SK-N-MC (cell line): ENCODE data around the gene LY6G5C.

Experiments
- DNase-seq: peaks from one replicate; pipeline ENCODE4 v3.0.0-alpha.2; 2011; ENCODE audit warnings: low read depth, low spot score
- H3K27ac ChIP-seq: fragments of 200-600 bp; sonication (generic); 2 replicates; pipeline ENCODE4 v1.5.1; 2016; ENCODE audit warnings: mixed run types
- H3K36me3 ChIP-seq: fragments of 200-600 bp; sonication (generic); 2 replicates; pipeline ENCODE4 v1.6.1; 2017; ENCODE audit warnings: antibody characterized with exemption, low read length, mixed read lengths; ENCODE audit not compliant: insufficient read depth
- H3K4me3 ChIP-seq: fragments of 200-600 bp; sonication (generic); 2 replicates; pipeline ENCODE4 v1.5.1; 2016
- H3K9ac ChIP-seq: fragments of 200-600 bp; sonication (generic); 2 replicates; pipeline ENCODE4 v1.8.0; 2017; ENCODE audit warnings: mixed run types, mixed read lengths; ENCODE audit not compliant: insufficient read length
- H3K9me3 ChIP-seq: fragments of 200-600 bp; sonication (generic); 2 replicates; pipeline ENCODE4 v1.6.1; 2017; ENCODE audit warnings: low read depth, mild to moderate bottlenecking, antibody characterized with exemption, low read length, moderate library complexity, mixed read lengths
- EZH2 ChIP-seq: fragments of 200-600 bp; sonication (generic); IDR thresholded peaks from one replicate; pipeline ENCODE4 v1.6.1; 2017; ENCODE audit warnings: antibody characterized with exemption
- FOXP2 ChIP-seq: optimal IDR thresholded peaks from 2 replicates; pipeline ENCODE3; 2011; ENCODE audit warnings: mild to moderate bottlenecking, moderate library complexity; ENCODE audit not compliant: insufficient read depth; ENCODE audit errors: extremely low read length, control extremely low read depth
- POLR2AphosphoS5 ChIP-seq: IDR thresholded peaks from 2 replicates; pipeline ENCODE4 v1.6.1; 2012; ENCODE audit warnings: mild to moderate bottlenecking, low read depth, low read length, borderline replicate concordance

Gene LY6G5C

GRCh38 chr6:31657406-31658157, 23.3 kb downstream of the LY6G5C start:
- Histone ChIP-seq H3K36me3 (peaks cover 11% of the 10 kb centered on the region; the same call in 1 of the 2 replicates), H3K9me3 (no peaks in the 10 kb centered on the region), H3K9ac (no peak overlapping the region), H3K4me3 (no peak overlapping the region), H3K27ac (no peak overlapping the region)
- DNase-seq, result no peak
- TF ChIP-seq POLR2AphosphoS5 (no peak), EZH2 (no peak), FOXP2 (no peak)

GRCh38 chr6:31655349-31656237, 25.3 kb downstream of the LY6G5C start, which contains the start of gene APOM:
TSS of gene APOM (plus strand) at chr6:31655894. CDS start at chr6:31655967, 73 bp downstream.
- Histone ChIP-seq H3K9me3 (no peaks in the 10 kb centered on the region), H3K27ac (peak within 1 kb of the TSS; percentile 8; the same call in 1 of the 2 replicates), H3K4me3 (no peak within 1 kb of the TSS), H3K36me3 (peaks cover 4% of the 10 kb centered on the region; the same call in 1 of the 2 replicates), H3K9ac (no peak within 1 kb of the TSS)
- no peak for DNase-seq
- TF ChIP-seq POLR2AphosphoS5 (no peak), FOXP2 (no peak), EZH2 (no peak)

- no peak for TF ChIP-seq EZH2
- no peak for TF ChIP-seq POLR2AphosphoS5
- no peak for TF ChIP-seq FOXP2
- H3K27ac ChIP-seq, result no peak overlapping the region
- H3K36me3 ChIP-seq, result peaks cover 7% of the 10 kb centered on the region; the same call in 1 of the 2 replicates
- H3K9me3 ChIP-seq, result no peaks in the 10 kb centered on the region
- no peak overlapping the region for H3K4me3 ChIP-seq
- H3K9ac ChIP-seq, result no peak overlapping the region
- DNase-seq, result no peak
These were observed 26.1 kb downstream of the LY6G5C start for GRCh38 chr6:31654574-31655348.

DNA sequence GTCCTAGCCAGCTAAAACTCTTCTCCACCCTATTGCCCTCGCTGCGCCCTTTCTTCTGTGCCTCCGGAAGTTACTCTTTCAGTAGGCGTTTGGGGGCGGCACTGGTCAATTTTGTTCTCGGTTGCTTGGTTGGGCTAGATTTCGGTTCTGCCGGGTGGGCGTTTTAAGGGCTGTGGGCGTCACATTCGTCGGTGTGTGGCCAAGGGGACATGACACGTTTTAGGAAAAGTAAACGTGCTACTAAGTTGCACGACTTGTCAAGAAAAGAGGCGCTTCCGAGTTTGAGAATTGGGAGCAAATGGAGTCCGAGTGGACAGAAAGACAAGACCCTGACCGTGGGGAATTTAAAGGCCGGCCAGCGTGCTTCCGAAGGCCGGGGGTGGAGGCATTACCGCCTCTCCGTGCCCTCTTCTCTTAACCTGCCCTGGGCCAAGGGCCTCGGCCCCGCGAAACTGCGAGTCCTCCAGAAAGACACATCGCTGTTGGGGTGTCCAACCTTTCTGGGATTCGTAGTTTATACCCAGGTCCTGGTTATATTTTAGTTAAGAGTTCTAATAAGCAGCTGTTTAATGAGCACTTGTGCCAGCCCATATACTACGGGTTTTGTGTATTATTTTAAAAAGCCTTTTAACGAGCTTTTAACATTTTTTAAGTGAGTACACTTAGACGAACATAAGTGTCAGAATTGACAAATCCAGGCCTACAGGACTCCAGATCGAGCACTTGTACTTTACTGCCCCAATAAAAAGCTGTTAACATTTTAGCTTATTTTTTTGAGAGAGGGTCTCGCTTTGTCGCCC, 27.7 kb downstream of the LY6G5C start:
- H3K27ac ChIP-seq, result peak overlapping the region; percentile 95
- H3K36me3 ChIP-seq, result peaks cover 22% of the 10 kb centered on the region
- peak overlapping the region; percentile 85 for H3K4me3 ChIP-seq
- H3K9ac ChIP-seq, result peak overlapping the region; percentile 84
- DNase-seq, result no peak
- no peaks in the 10 kb centered on the region for H3K9me3 ChIP-seq
- TF ChIP-seq POLR2AphosphoS5 (peak; percentile 84), EZH2 (no peak), FOXP2 (no peak)

GRCh38 chr6:31651602-31652191, 29.2 kb downstream of the LY6G5C start:
- Histone ChIP-seq H3K4me3 (peak overlapping the region; percentile 85), H3K9ac (peak overlapping the region; percentile 84), H3K36me3 (peaks cover 33% of the 10 kb centered on the region), H3K9me3 (no peaks in the 10 kb centered on the region), H3K27ac (0 out of 2 replicates have a peak overlapping the region, but pooled peaks have one; percentile 95)
- DNase-seq, result no peak
- no peak for TF ChIP-seq EZH2
- no peak for TF ChIP-seq POLR2AphosphoS5
- TF ChIP-seq FOXP2, result no peak

- Histone ChIP-seq H3K27ac (no peak overlapping the region), H3K4me3 (no peak overlapping the region), H3K9me3 (no peaks in the 10 kb centered on the region), H3K9ac (no peak overlapping the region), H3K36me3 (peaks cover 83% of the 10 kb centered on the region)
- DNase-seq, result no peak
- TF ChIP-seq POLR2AphosphoS5, result no peak
- no peak for TF ChIP-seq FOXP2
- no peak for TF ChIP-seq EZH2
These were observed 35.5 kb downstream of the LY6G5C start for GRCh38 chr6:31645325-31645724.

- H3K36me3 ChIP-seq, result peaks cover 87% of the 10 kb centered on the region
- DNase-seq, result no peak
These were observed 36.9 kb downstream of the LY6G5C start for GRCh38 chr6:31643818-31644454.

More at GRCh38 chr6:31643818-31644454, 36.9 kb downstream of the LY6G5C start:
- Histone ChIP-seq H3K9me3 (no peaks in the 10 kb centered on the region), H3K4me3 (no peak overlapping the region), H3K27ac (no peak overlapping the region), H3K9ac (no peak overlapping the region)
- TF ChIP-seq POLR2AphosphoS5 (no peak), FOXP2 (no peak), EZH2 (no peak)
